NT2/D1 (cell line): ENCODE data around the gene HSPA1B.

Experiments used
- SUZ12 ChIP-seq: IDR thresholded peaks from 2 replicates; pipeline ENCODE4 v1.6.1; 2011; ENCODE audit not compliant: insufficient read length, insufficient read depth; ENCODE audit errors: extremely low read depth
- ZNF274 ChIP-seq: IDR thresholded peaks from 2 replicates; pipeline ENCODE4 v1.6.1; 2011; ENCODE audit warnings: mild to moderate bottlenecking, low read depth, low read length

DNA sequence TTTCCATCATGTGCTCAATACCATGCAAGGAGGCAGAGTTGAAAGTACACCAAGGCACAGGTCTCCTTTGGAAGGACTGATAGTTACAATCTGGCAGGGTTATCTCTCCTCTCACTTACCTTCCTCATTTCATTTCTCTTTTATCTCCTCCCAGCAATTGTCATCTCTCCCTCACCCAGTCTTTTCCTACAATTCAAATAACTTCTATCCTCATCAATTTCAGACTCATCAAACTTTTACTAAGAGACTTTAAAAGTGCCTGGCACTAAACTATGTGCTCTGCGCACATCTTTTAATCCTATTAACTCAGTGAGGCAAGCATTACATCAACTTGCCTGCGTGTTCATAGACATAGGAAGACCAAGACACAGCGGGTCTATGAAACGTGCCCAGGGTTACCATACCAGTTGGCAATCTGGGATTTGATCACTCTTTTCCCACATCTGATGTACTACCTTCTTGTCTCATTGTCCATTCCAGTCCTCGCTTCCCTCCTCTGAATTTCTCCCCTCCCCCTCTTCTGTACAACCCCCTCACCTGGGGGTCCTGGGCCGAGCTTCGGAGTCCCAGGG is 33.2 kb upstream of the HSPA1B start:
- TF ChIP-seq ZNF274: no peak
- TF ChIP-seq SUZ12: no peak
